Left lung (tissue), 10 donors: ENCODE data around the gene LHFPL3. TPM values are rescaled to one million over a fixed set of nuclear protein-coding genes. Genes with fewer than 3 reads are reported as not detected.
A peak's percentile ranks its signal among the peaks of the same experiment; 100 is the strongest.

ENCODE experiments used
- ATAC-seq: fragments of 200-7000 bp; cut with Tn5 transposase; one replicate; pipeline ENCODE4 v1.9.1; 2020; ENCODE audit warnings: moderate library complexity
- DNase-seq, 4 donors: peaks; one replicate each; pipeline ENCODE4 v3.0.0-alpha.2; 2013 to 2020
- H3K27ac ChIP-seq, 2 donors: fragments of 200-600 bp; sonication (generic) in 1 of 2; one replicate each; pipeline versions ENCODE4 v1.5.0 to v1.8.0; 2020 to 2021
- H3K27me3 ChIP-seq, 2 donors: fragments of 200-600 bp; sonication (generic) in 1 of 2; one replicate each; pipeline versions ENCODE4 v1.5.0 to v1.8.0; 2020 to 2021
- H3K36me3 ChIP-seq, 2 donors: fragments of 200-600 bp; sonication (generic) in 1 of 2; one replicate each; pipeline versions ENCODE4 v1.5.0 to v1.8.0; 2020 to 2021
- H3K4me1 ChIP-seq, 2 donors: fragments of 200-600 bp; one replicate each; pipeline ENCODE4 v1.8.0; 2021
- H3K4me3 ChIP-seq, 2 donors: fragments of 200-600 bp; sonication (generic) in 1 of 2; one replicate each; pipeline versions ENCODE4 v1.5.0 to v1.8.0; 2020 to 2021; ENCODE audit warnings: mild to moderate bottlenecking in 1 of 2
- H3K9me3 ChIP-seq, 2 donors: fragments of 200-600 bp; sonication (generic) in 1 of 2; one replicate each; pipeline versions ENCODE4 v1.5.0 to v1.8.0; 2020 to 2021
- CTCF ChIP-seq, 2 donors: fragments of 200-600 bp; sonication (generic) in 1 of 2; IDR thresholded peaks; one replicate each; pipeline versions ENCODE4 v1.5.0 to v1.8.0; 2021; ENCODE audit warnings: antibody characterized with exemption in 2 of 2
- intact Hi-C, 2 donors: fragments of 100-400 bp; cut with DNase I; formaldehyde crosslinking; loops; one replicate each; pipeline versions ENCODE4 v1.11.2 to v1.14.2; 2022
- polyA plus RNA-seq, 6 donors: library from polyadenylated mRNA; unstranded; fragments of 120-200 nt; gene quantifications; one replicate each; pipeline ENCODE4 v1.2.1, GENCODE V29; 2013; ENCODE audit not compliant: insufficient read length in 6 of 6
- total RNA-seq, 2 donors: library from RNA; stranded (reverse); fragmentation: NEBNext Ultra II Directional; extraction: Animal tissue kit (Norgen Biotek cat#: 25700); gene quantifications; one replicate each; pipeline ENCODE4 v1.2.1, GENCODE V29; 2021
- donor health status: DM: no; HTN: yes; CAD: no.
- donor health status: DM: no; HTN: no; CAD: no.

The LHFPL3 gene
- total and polyA plus RNA-seq, 8 donors, result 1.0 to 3.7 (median 2.5) TPM; not detected in 2

GRCh38 chr7:104906556-104906955 is 578.2 kb downstream of the LHFPL3 start:
- H3K9me3 ChIP-seq, result no peaks in the 10 kb centered on the region

GRCh38 chr7:104908636-104909035 is 580.2 kb downstream of the LHFPL3 start:
- Histone ChIP-seq H3K4me3 (no peak overlapping the region), H3K27me3 (no peaks in the 10 kb centered on the region), H3K27ac (no peak overlapping the region), H3K4me1 (no peaks in the 10 kb centered on the region), H3K9me3 (no peaks in the 10 kb centered on the region), H3K36me3 (no peaks in the 10 kb centered on the region)
- ATAC-seq (peak; percentile 26), DNase-seq (no peak)
- intact Hi-C loops, result no loop called here
- no peak for TF ChIP-seq CTCF (IDR thresholded peaks at IDR 0.05)

More at GRCh38 chr7:104906556-104906955, 578.2 kb downstream of the LHFPL3 start:
- Histone ChIP-seq H3K4me1 (no peaks in the 10 kb centered on the region), H3K27me3 (no peaks in the 10 kb centered on the region), H3K36me3 (no peaks in the 10 kb centered on the region), H3K4me3 (no peak overlapping the region), H3K27ac (no peak overlapping the region)
- no peak for TF ChIP-seq CTCF (IDR thresholded peaks at IDR 0.05)
- intact Hi-C loops, result no loop called here
- ATAC-seq, result no peak
- no peak for DNase-seq

GRCh38 chr7:104909096-104909495 is 580.7 kb downstream of the LHFPL3 start:
- Histone ChIP-seq H3K4me3 (no peak overlapping the region), H3K4me1 (no peaks in the 10 kb centered on the region), H3K9me3 (no peaks in the 10 kb centered on the region), H3K27me3 (no peaks in the 10 kb centered on the region), H3K27ac (no peak overlapping the region), H3K36me3 (no peaks in the 10 kb centered on the region)
- TF ChIP-seq CTCF (IDR thresholded peaks at IDR 0.05), result no peak
- intact Hi-C loops, result no loop called here
- ATAC-seq, result no peak
- DNase-seq, result no peak

GRCh38 chr7:104914421-104914820 is 586.0 kb downstream of the LHFPL3 start:
- TF ChIP-seq CTCF (IDR thresholded peaks at IDR 0.05), result no peak
- H3K36me3 ChIP-seq, result no peaks in the 10 kb centered on the region
- no peak for DNase-seq
- H3K27ac ChIP-seq, result no peak overlapping the region
- intact Hi-C loops, result no loop called here
- no peaks in the 10 kb centered on the region for H3K9me3 ChIP-seq
- ATAC-seq, result no peak
- no peaks in the 10 kb centered on the region for H3K27me3 ChIP-seq
- H3K4me1 ChIP-seq, result no peaks in the 10 kb centered on the region
- no peak overlapping the region for H3K4me3 ChIP-seq

DNA sequence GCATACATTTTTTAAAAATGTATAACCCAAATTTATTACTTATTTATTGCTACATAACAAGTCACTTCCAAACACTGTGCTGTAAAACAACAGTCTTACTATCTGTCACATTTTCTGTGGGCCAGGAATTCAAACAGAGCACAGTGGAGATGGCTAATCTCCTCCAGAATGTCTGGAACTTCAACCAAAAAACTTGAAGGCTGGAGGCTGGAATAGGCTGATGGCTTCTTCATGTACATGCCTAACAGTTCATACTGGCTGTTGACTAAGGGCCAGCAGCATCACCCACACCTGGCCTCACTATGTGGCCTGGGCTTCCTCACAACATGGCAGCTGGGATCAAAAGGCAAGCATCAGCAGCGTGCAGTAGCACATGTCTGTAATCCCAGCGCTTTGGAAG is 593.2 kb downstream of the LHFPL3 start:
- intact Hi-C loops, result no loop called here
- H3K27ac ChIP-seq, result no peak overlapping the region

More for the DNA sequence above, 593.2 kb downstream of the LHFPL3 start:
- H3K27me3 ChIP-seq, result no peaks in the 10 kb centered on the region
- ATAC-seq (no peak), DNase-seq (no peak)
- no peaks in the 10 kb centered on the region for H3K36me3 ChIP-seq
- no peak for TF ChIP-seq CTCF (IDR thresholded peaks at IDR 0.05)
- H3K4me3 ChIP-seq, result no peak overlapping the region
- no peaks in the 10 kb centered on the region for H3K9me3 ChIP-seq
- H3K4me1 ChIP-seq, result peaks cover 6 to 12% of the 10 kb centered on the region in 2 donors
